Measurements from ENCODE around the gene CLDN16.

- TF ChIP-seq YY1 (IDR thresholded peaks at IDR 0.05; ENCODE audit: insufficient read depth, insufficient read length) (no peak), ZNF274 (IDR thresholded peaks at IDR 0.05; ENCODE audit: low read depth, low read length) (no peak)
These were observed 54.3 kb downstream of the CLDN16 start for GRCh38 chr3:190442240-190442639.

Measured in NT2/D1 (cell line).